Endothelial cell (in vitro differentiated cells): Measurements from ENCODE around the gene POLN. TPM values are rescaled to one million over a fixed set of nuclear protein-coding genes. Genes with fewer than 3 reads are reported as not detected.

Experiments
- DNase-seq: peaks from one replicate; pipeline ENCODE4 v3.0.0; 2021; ENCODE audit warnings: low spot score
- H3K27ac Mint-ChIP-seq: one replicate; pipeline ENCODE4 v1.8.0; 2021; ENCODE audit warnings: mixed read lengths, inconsistent platforms; ENCODE audit not compliant: unreplicated experiment
- H3K27me3 Mint-ChIP-seq: one replicate; pipeline ENCODE4 v1.8.0; 2021; ENCODE audit warnings: mild to moderate bottlenecking, moderate library complexity, mixed read lengths, inconsistent platforms; ENCODE audit not compliant: unreplicated experiment
- H3K36me3 Mint-ChIP-seq: one replicate; pipeline ENCODE4 v1.8.0; 2021; ENCODE audit warnings: mild to moderate bottlenecking, low read depth, mixed read lengths, inconsistent platforms; ENCODE audit not compliant: unreplicated experiment
- H3K4me1 Mint-ChIP-seq: one replicate; pipeline ENCODE4 v1.8.0; 2021; ENCODE audit warnings: mild to moderate bottlenecking, mixed read lengths, inconsistent platforms; ENCODE audit not compliant: unreplicated experiment
- H3K4me3 Mint-ChIP-seq: one replicate; pipeline ENCODE4 v1.8.0; 2021; ENCODE audit warnings: mild to moderate bottlenecking, mixed read lengths, inconsistent platforms; ENCODE audit not compliant: unreplicated experiment
- H3K9me3 Mint-ChIP-seq: one replicate; pipeline ENCODE4 v1.8.0; 2021; ENCODE audit warnings: mixed read lengths, inconsistent platforms; ENCODE audit not compliant: unreplicated experiment
- CTCF ChIP-seq: fragments of 200-600 bp; sonication (generic); IDR thresholded peaks from one replicate; pipeline ENCODE4 v1.5.0; 2021; ENCODE audit warnings: antibody characterized with exemption; ENCODE audit not compliant: unreplicated experiment
- total RNA-seq: library from RNA; stranded (reverse); fragmentation: NEBNext Ultra II Directional; extraction: Animal tissue kit (Norgen Biotek cat#: 25700); gene quantifications from one replicate; pipeline ENCODE4 v1.2.1, GENCODE V29; 2021; ENCODE audit not compliant: unreplicated experiment

POLN gene
- total RNA-seq, 1 donor from 2014 or later = 2.5 TPM

DNA sequence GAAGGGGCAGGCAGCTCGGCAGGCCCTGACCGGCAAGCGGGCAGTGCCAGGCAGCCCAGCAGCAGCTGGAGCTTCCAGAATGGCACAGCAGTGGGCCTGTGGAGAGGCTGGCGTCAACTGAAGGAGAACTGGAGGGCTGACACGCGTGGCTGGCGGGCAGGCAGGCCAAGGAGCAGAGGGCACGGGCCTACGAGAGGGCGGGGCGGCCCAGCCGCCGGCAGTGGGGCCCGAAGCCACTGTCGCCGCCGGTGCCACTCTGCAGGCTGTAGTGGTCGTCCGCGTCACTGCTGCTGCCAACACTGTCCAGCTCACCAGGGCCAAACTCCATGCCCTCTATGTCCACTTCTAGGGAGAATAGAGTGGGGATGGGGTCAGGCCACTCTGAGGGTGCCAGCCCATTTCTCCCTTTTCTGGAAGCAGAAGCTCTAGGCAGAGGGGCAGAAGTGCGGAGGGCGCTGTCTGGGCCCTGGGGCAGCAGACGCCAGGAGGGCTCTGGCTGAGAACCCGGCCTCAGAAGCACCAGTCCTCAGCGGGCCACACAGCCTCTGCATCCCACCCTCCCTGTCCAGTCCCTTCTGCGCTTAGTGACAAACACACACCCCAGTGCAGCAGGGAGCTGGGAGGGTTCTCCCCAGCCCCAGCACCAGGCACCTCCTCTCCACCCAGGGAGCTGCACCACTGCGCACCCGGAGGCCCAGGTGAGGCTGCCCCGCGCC lies 8.6 kb upstream of the POLN start:
- no peaks in the 10 kb centered on the region for H3K9me3 Mint-ChIP-seq
- H3K27ac Mint-ChIP-seq = no peak overlapping the region
- no peak overlapping the region for H3K4me3 Mint-ChIP-seq
- TF ChIP-seq CTCF = no peak
- no peak for DNase-seq
- H3K36me3 Mint-ChIP-seq = peaks cover 21% of the 10 kb centered on the region
- H3K4me1 Mint-ChIP-seq = peaks cover 7% of the 10 kb centered on the region
- H3K27me3 Mint-ChIP-seq = peaks cover 23% of the 10 kb centered on the region

- H3K9me3 Mint-ChIP-seq = no peaks in the 10 kb centered on the region
- TF ChIP-seq CTCF = no peak
- H3K27me3 Mint-ChIP-seq = peaks cover 23% of the 10 kb centered on the region
- H3K4me1 Mint-ChIP-seq = peaks cover 9% of the 10 kb centered on the region
- H3K36me3 Mint-ChIP-seq = peaks cover 25% of the 10 kb centered on the region
- no peak overlapping the region for H3K4me3 Mint-ChIP-seq
- DNase-seq = no peak
- no peak overlapping the region for H3K27ac Mint-ChIP-seq
Observed at GRCh38 chr4:2249526-2250356, 7.8 kb upstream of the POLN start.

GRCh38 chr4:2248821-2249261 lies 6.9 kb upstream of the POLN start:
- Mint-ChIP-seq H3K36me3 (peaks cover 21% of the 10 kb centered on the region), H3K4me3 (peak overlapping the region; percentile 7), H3K4me1 (peaks cover 3% of the 10 kb centered on the region), H3K27me3 (peaks cover 16% of the 10 kb centered on the region), H3K27ac (no peak overlapping the region), H3K9me3 (no peaks in the 10 kb centered on the region)
- no peak for DNase-seq
- TF ChIP-seq CTCF = no peak

DNA sequence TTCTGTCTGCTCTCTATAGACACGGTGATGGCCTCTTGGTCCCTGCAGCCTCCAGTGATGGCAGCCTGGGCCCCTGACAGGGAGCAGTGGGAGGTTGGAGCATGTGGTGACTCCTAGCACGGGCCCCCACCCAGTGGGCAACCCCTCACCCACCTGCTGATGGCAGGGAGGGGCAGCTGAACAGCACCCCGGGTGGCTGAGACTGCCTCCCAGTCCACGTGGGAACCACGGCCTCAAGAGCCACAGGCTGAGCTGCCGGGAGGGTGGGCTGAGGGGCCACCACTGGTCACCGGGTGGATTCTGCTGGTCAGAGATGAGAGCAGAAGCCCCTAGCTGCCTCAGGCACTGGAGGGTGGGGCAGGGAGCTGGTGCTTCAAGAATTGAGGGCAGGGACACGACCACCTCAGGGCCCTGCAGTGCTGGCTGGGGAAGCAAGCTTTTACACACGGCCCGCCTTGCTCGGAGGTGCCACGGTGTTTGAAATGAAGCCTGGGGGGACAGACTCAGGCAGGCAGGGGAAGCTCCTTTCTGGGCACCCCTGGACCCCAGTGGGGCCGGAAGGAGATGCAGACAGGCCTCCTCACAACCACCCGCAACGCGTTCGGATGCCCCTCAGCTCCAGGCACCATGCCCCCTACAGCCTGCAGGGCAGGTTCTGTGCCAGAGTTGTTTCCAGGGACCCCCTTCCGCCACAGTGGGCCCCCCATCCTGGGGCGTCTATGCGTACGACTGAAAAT lies 6.3 kb upstream of the POLN start:
- no peak for TF ChIP-seq CTCF
- H3K4me1 Mint-ChIP-seq = peaks cover 6% of the 10 kb centered on the region
- no peak overlapping the region for H3K4me3 Mint-ChIP-seq
- H3K36me3 Mint-ChIP-seq = peaks cover 20% of the 10 kb centered on the region
- no peaks in the 10 kb centered on the region for H3K9me3 Mint-ChIP-seq
- H3K27ac Mint-ChIP-seq = no peak overlapping the region
- peaks cover 15% of the 10 kb centered on the region for H3K27me3 Mint-ChIP-seq
- DNase-seq = no peak
